WTC11 (cell line): ENCODE data around the gene ZMIZ1. TPM values are rescaled to one million over a fixed set of nuclear protein-coding genes. Genes with fewer than 3 reads are reported as not detected.

ENCODE experiments used
- ATAC-seq: fragments of 200-7000 bp; cut with Tn5 transposase; 2 replicates; pipeline ENCODE4 v1.10.0; 2021; ENCODE audit warnings: mild to moderate bottlenecking, moderate library complexity
- CTCF ChIA-PET: fragments of 300-600 bp; sonication (Branson Sonifier 250); formaldehyde crosslinking; loops from one replicate; lab custom pipeline; 2021; ENCODE audit warnings: antibody characterized with exemption; lab: Charles Lee
- POLR2A ChIA-PET: fragments of 350-600 bp; sonication (Branson Sonifier 250); formaldehyde crosslinking; loops from one replicate; lab custom pipeline; 2021; ENCODE audit warnings: antibody characterized with exemption; lab: Charles Lee
- DNase-seq: peaks from one replicate; pipeline ENCODE4 v3.0.0; 2021; ENCODE audit warnings: low spot score
- H3K27ac Mint-ChIP-seq: 2 replicates; pipeline ENCODE4 v1.8.0; 2021; ENCODE audit warnings: mixed read lengths
- H3K27me3 Mint-ChIP-seq: 2 replicates; pipeline ENCODE4 v1.8.0; 2021; ENCODE audit warnings: low read depth, mild to moderate bottlenecking, moderate library complexity, mixed read lengths
- H3K36me3 Mint-ChIP-seq: 2 replicates; pipeline ENCODE4 v1.8.0; 2021; ENCODE audit warnings: mixed read lengths
- H3K4me1 Mint-ChIP-seq: 2 replicates; pipeline ENCODE4 v1.8.0; 2022; ENCODE audit warnings: mixed read lengths
- H3K4me3 Mint-ChIP-seq: 2 replicates; pipeline ENCODE4 v1.8.0; 2021; ENCODE audit warnings: mild to moderate bottlenecking, moderate library complexity, mixed read lengths
- H3K9me3 Mint-ChIP-seq: 2 replicates; pipeline ENCODE4 v1.8.0; 2021; ENCODE audit warnings: mixed read lengths
- CREM ChIP-seq: sonication (generic); formaldehyde crosslinking; IDR thresholded peaks from 2 replicates; pipeline ENCODE4 v1.8.1; 2022; ENCODE audit warnings: mild to moderate bottlenecking, missing genetic modification reagents, moderate library complexity
- EMX1 ChIP-seq: fragments of 250-450 bp; sonication (Bioruptor Pico); IDR thresholded peaks from 2 replicates; pipeline ENCODE4 v1.8.0; 2021; ENCODE audit warnings: mild to moderate bottlenecking
- ETV6 ChIP-seq: sonication (generic); formaldehyde crosslinking; IDR thresholded peaks from 2 replicates; pipeline ENCODE4 v1.8.1; 2022; ENCODE audit warnings: mild to moderate bottlenecking, missing genetic modification reagents
- FOXK1 ChIP-seq: sonication (generic); formaldehyde crosslinking; IDR thresholded peaks from 2 replicates; pipeline ENCODE4 v1.8.0; 2022; ENCODE audit warnings: mild to moderate bottlenecking, moderate library complexity, missing genetic modification reagents
- FOXP1 ChIP-seq: sonication (generic); formaldehyde crosslinking; IDR thresholded peaks from 2 replicates; pipeline ENCODE4 v1.8.0; 2022; ENCODE audit warnings: missing genetic modification reagents, mild to moderate bottlenecking, moderate library complexity, borderline replicate concordance
- GRHL2 ChIP-seq: fragments of 250-450 bp; sonication (Bioruptor Pico); IDR thresholded peaks from 2 replicates; pipeline ENCODE4 v1.8.0; 2022; ENCODE audit warnings: mild to moderate bottlenecking, moderate library complexity; ENCODE audit not compliant: insufficient replicate concordance, severe bottlenecking
- GTF2I ChIP-seq: fragments of 250-450 bp; sonication (Bioruptor Pico); conservative IDR thresholded peaks from 2 replicates; pipeline ENCODE4 v1.4.0; 2021; ENCODE audit warnings: mild to moderate bottlenecking
- IRF2 ChIP-seq: sonication (generic); formaldehyde crosslinking; IDR thresholded peaks from 2 replicates; pipeline ENCODE4 v1.8.0; 2022; ENCODE audit warnings: low read depth, missing genetic modification reagents, borderline replicate concordance
- JAZF1 ChIP-seq: fragments of 250-450 bp; sonication (Bioruptor Pico); IDR thresholded peaks from 2 replicates; pipeline ENCODE4 v1.9.0; 2021; ENCODE audit warnings: moderate library complexity, mild to moderate bottlenecking, inconsistent platforms
- KAT7 ChIP-seq: sonication (generic); formaldehyde crosslinking; IDR thresholded peaks from 2 replicates; pipeline ENCODE4 v1.8.1; 2023; ENCODE audit warnings: missing genetic modification reagents, mild to moderate bottlenecking, borderline replicate concordance
- NR3C1 ChIP-seq: sonication (generic); formaldehyde crosslinking; conservative IDR thresholded peaks from 2 replicates; pipeline ENCODE4 v1.8.1; 2023; ENCODE audit warnings: low read depth, mild to moderate bottlenecking, missing genetic modification reagents
- RORB ChIP-seq: fragments of 250-450 bp; sonication (Bioruptor Pico); IDR thresholded peaks from 2 replicates; pipeline ENCODE4 v1.9.0; 2021; ENCODE audit warnings: mild to moderate bottlenecking
- TEAD4 ChIP-seq: sonication (generic); formaldehyde crosslinking; IDR thresholded peaks from 2 replicates; pipeline ENCODE4 v1.8.0; 2022; ENCODE audit warnings: mild to moderate bottlenecking, missing genetic modification reagents
- ZNF121 ChIP-seq: sonication (generic); formaldehyde crosslinking; IDR thresholded peaks from 2 replicates; pipeline ENCODE4 v1.8.0; 2023; ENCODE audit warnings: missing genetic modification reagents
- ZNF396 ChIP-seq: fragments of 250-450 bp; sonication (Bioruptor Pico); IDR thresholded peaks from 2 replicates; pipeline ENCODE4 v1.8.0; 2021; ENCODE audit warnings: mild to moderate bottlenecking, moderate library complexity, borderline replicate concordance
- ZNF416 ChIP-seq: fragments of 250-450 bp; sonication (Bioruptor Pico); IDR thresholded peaks from 2 replicates; pipeline ENCODE4 v1.9.0; 2021; ENCODE audit warnings: mild to moderate bottlenecking, inconsistent platforms
- total RNA-seq: library from RNA; stranded (reverse); gene quantifications from 3 replicates; pipeline ENCODE4 v1.2.3, GENCODE V29; 2021
- TF ChIP-seq, protein P1 (sequence below): sonication (generic); formaldehyde crosslinking; IDR thresholded peaks from 2 replicates; pipeline ENCODE4 v1.8.0; 2023; ENCODE audit warnings: missing genetic modification reagents
- TF ChIP-seq, protein P2 (sequence below): sonication (generic); formaldehyde crosslinking; IDR thresholded peaks from 2 replicates; pipeline ENCODE4 v1.8.1; 2023; ENCODE audit warnings: mild to moderate bottlenecking, moderate library complexity, missing genetic modification reagents
- TF ChIP-seq, protein P3 (sequence below): sonication (generic); formaldehyde crosslinking; IDR thresholded peaks from 2 replicates; pipeline ENCODE4 v1.8.0; 2022; ENCODE audit warnings: mild to moderate bottlenecking, missing genetic modification reagents
- TF ChIP-seq, protein P4 (sequence below): sonication (generic); formaldehyde crosslinking; IDR thresholded peaks from 2 replicates; pipeline ENCODE4 v1.8.1; 2023; ENCODE audit warnings: mild to moderate bottlenecking, missing genetic modification reagents, borderline replicate concordance
- TF ChIP-seq, protein P5 (sequence below): fragments of 250-450 bp; sonication (Bioruptor Pico); IDR thresholded peaks from 2 replicates; pipeline ENCODE4 v1.9.0; 2021; ENCODE audit warnings: moderate library complexity, mild to moderate bottlenecking, inconsistent platforms, borderline replicate concordance

The ZMIZ1 gene
- total RNA-seq, 1 experiment from 2014 or later, result 44.4 TPM

DNA sequence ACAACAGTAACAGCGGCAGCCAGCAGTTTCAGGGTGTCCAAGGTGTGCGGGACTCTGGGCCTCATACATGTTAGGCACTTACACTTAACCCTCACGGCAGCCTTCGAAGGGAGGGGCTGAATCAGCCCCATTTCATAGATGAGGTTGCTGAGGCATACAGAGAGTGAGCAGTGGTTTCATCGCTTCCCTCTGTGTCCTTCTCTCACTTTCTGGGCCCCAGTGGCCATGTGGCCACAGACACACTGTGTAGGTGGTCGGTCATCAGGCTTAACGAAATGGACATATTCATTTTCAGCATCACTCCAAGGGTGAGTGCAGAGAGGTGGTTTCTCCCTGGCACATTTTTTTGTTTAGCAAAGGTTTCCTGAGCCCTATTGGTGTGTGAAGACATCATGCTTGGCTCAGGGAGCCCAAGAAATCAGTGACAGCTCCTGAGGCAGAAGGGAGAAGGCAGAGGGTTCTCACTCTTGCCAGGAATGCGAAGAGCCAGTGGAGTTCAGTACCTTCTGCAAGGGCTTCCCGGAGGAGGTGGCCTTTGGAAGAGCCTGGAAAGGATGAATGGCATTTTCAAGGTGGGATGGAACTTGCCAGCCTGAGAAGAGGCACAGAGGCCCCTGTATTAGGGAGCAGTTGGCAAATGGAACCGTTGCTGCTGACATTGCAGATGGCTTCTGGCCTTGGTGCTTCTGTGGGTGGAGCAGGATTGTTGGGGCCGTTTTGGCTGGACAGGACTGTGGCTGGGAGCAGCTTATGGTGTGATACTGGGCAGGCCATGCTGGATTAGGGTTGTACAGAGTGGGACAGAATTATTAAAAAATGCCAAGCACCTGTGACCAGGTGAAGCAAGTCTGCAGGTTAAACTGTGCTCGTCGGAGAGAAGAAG is 216.8 kb downstream of the ZMIZ1 start (continued):
- TF ChIP-seq, protein P1, sequence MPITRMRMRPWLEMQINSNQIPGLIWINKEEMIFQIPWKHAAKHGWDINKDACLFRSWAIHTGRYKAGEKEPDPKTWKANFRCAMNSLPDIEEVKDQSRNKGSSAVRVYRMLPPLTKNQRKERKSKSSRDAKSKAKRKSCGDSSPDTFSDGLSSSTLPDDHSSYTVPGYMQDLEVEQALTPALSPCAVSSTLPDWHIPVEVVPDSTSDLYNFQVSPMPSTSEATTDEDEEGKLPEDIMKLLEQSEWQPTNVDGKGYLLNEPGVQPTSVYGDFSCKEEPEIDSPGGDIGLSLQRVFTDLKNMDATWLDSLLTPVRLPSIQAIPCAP, result no peak
- TF ChIP-seq ZNF121, result no peak
- no peak for TF ChIP-seq ETV6 (CRISPR knock-in tag)
- TF ChIP-seq GTF2I (CRISPR knock-in tag), result no peak

DNA sequence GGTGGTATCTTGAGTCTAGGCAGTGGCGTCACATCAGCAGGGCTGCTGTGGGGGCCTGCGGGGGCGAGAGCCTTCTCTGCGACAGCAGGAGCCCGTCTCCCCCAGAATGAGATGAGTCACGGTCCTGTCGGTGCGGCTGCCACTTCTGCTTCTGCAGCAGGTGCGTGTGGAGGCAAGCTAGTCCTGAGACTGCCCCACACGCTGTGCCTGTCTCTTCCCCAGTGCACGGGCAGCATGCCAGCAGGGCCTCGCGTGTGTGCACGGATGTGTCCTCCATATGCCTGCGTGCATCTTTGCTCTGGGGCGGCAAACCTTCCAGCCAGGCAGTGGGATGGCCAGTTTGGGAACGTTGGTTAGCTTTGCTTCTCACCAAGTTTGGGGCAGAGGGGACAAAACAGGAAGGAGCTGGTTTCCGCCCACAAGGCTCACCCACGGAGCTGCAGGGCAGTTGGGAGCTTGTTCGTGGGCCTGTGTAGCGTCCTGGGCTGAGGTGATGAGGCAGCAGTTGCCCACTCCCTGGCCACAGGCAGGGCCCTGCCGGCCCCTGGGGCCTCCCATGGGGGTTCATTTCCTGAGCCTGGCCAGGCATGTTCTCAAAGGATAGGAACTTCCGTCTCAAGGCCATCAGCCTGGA is 217.7 kb downstream of the ZMIZ1 start:
- Mint-ChIP-seq H3K4me3 (no peak overlapping the region), H3K4me1 (peaks cover 6% of the 10 kb centered on the region; the same call in 1 of the 2 replicates), H3K27me3 (no peaks in the 10 kb centered on the region), H3K27ac (peak overlapping the region; percentile 41; the same call in 1 of the 2 replicates), H3K36me3 (peaks cover 6% of the 10 kb centered on the region), H3K9me3 (no peaks in the 10 kb centered on the region)
- ChIA-PET CTCF (no interaction called here), POLR2A (no interaction called here)
- TF ChIP-seq TEAD4 (CRISPR knock-in tag), result no peak
- TF ChIP-seq, protein P2, sequence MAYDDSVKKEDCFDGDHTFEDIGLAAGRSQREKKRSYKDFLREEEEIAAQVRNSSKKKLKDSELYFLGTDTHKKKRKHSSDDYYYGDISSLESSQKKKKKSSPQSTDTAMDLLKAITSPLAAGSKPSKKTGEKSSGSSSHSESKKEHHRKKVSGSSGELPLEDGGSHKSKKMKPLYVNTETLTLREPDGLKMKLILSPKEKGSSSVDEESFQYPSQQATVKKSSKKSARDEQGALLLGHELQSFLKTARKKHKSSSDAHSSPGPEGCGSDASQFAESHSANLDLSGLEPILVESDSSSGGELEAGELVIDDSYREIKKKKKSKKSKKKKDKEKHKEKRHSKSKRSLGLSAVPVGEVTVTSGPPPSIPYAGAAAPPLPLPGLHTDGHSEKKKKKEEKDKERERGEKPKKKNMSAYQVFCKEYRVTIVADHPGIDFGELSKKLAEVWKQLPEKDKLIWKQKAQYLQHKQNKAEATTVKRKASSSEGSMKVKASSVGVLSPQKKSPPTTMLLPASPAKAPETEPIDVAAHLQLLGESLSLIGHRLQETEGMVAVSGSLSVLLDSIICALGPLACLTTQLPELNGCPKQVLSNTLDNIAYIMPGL, result no peak
- TF ChIP-seq ETV6 (CRISPR knock-in tag), result no peak
- TF ChIP-seq EMX1 (CRISPR knock-in tag), result no peak
- TF ChIP-seq, protein P3, sequence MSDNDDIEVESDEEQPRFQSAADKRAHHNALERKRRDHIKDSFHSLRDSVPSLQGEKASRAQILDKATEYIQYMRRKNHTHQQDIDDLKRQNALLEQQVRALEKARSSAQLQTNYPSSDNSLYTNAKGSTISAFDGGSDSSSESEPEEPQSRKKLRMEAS (CRISPR knock-in tag), result no peak
- TF ChIP-seq, protein P4, sequence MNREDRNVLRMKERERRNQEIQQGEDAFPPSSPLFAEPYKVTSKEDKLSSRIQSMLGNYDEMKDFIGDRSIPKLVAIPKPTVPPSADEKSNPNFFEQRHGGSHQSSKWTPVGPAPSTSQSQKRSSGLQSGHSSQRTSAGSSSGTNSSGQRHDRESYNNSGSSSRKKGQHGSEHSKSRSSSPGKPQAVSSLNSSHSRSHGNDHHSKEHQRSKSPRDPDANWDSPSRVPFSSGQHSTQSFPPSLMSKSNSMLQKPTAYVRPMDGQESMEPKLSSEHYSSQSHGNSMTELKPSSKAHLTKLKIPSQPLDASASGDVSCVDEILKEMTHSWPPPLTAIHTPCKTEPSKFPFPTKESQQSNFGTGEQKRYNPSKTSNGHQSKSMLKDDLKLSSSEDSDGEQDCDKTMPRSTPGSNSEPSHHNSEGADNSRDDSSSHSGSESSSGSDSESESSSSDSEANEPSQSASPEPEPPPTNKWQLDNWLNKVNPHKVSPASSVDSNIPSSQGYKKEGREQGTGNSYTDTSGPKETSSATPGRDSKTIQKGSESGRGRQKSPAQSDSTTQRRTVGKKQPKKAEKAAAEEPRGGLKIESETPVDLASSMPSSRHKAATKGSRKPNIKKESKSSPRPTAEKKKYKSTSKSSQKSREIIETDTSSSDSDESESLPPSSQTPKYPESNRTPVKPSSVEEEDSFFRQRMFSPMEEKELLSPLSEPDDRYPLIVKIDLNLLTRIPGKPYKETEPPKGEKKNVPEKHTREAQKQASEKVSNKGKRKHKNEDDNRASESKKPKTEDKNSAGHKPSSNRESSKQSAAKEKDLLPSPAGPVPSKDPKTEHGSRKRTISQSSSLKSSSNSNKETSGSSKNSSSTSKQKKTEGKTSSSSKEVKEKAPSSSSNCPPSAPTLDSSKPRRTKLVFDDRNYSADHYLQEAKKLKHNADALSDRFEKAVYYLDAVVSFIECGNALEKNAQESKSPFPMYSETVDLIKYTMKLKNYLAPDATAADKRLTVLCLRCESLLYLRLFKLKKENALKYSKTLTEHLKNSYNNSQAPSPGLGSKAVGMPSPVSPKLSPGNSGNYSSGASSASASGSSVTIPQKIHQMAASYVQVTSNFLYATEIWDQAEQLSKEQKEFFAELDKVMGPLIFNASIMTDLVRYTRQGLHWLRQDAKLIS (CRISPR knock-in tag), result no peak
- no peak for TF ChIP-seq RORB (CRISPR knock-in tag)
- DNase-seq, result no peak
- ATAC-seq, result no peak

DNA sequence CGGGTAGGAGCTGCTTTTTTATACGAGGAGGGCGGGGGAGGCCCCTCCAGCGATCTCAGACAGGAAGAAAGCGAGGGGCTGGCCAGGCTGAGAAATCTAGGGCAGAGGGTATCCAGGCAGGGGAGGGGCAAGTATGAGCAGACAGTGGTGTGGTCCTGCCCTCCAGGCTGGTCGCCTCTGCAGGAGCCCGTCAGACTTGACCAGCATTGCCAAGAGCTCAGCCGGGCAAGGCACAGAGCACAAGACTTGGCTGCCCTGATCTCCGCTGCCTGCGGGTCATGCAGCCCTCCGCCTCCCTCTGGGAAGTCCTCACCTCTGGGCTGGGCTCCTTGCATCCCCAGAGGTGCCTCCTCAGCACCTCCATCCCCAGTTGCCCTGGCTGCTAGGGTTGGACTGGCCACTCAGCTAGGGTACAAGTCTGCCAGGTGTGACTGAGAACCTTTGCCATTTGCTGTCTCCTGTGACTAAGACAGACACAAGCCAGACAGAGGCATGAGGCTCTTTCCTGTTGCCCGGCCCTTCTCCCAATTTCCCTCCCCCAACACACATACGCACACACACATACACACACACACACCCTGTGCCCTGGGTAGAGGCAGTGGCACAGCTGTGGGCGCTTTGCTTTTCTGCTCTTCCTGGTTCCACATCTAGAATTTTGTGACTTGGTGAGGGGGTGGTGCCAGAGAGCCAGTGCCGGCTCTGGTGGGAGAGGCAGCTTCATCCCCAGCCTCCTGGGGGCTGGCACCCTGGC is 219.4 kb downstream of the ZMIZ1 start:
- no peaks in the 10 kb centered on the region for H3K27me3 Mint-ChIP-seq
- ATAC-seq (no peak), DNase-seq (no peak)
- no peak overlapping the region for H3K4me3 Mint-ChIP-seq
- CTCF ChIA-PET, result interaction anchor here (1.0 kb wide), 1 partner anchor 59 kb away, joined by 3 read pairs; the partner anchor contains the start of gene PPIF
- POLR2A ChIA-PET, result no interaction called here
- 0 out of 2 replicates have a peak overlapping the region, but pooled peaks have one; percentile 40 for H3K27ac Mint-ChIP-seq
- H3K4me1 Mint-ChIP-seq, result peaks cover 6% of the 10 kb centered on the region; the same call in 1 of the 2 replicates
- H3K9me3 Mint-ChIP-seq, result no peaks in the 10 kb centered on the region
- peaks cover 6% of the 10 kb centered on the region for H3K36me3 Mint-ChIP-seq
- TF ChIP-seq, protein P1, result no peak
- TF ChIP-seq IRF2 (CRISPR knock-in tag) (no peak), GTF2I (CRISPR knock-in tag) (no peak), FOXP1 (CRISPR knock-in tag) (no peak), ZNF416 (no peak), KAT7 (CRISPR knock-in tag) (no peak), JAZF1 (no peak), NR3C1 (no peak), FOXK1 (CRISPR knock-in tag) (no peak), ZNF396 (CRISPR knock-in tag) (no peak), GRHL2 (CRISPR knock-in tag) (no peak), CREM (CRISPR knock-in tag) (no peak), EMX1 (CRISPR knock-in tag) (no peak)
- TF ChIP-seq, protein P5, sequence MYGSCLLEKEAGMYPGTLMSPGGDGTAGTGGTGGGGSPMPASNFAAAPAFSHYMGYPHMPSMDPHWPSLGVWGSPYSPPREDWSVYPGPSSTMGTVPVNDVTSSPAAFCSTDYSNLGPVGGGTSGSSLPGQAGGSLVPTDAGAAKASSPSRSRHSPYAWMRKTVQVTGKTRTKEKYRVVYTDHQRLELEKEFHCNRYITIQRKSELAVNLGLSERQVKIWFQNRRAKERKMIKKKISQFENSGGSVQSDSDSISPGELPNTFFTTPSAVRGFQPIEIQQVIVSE (CRISPR knock-in tag), result no peak
